Activated B cell treated with CpG ODN at 0.5 μM for 24 hours (primary cell): Measurements from ENCODE around the gene CDC14B. TPM values are rescaled to one million over a fixed set of nuclear protein-coding genes. Genes with fewer than 3 reads are reported as not detected.
"Not testable (repeated sequence)": the region's sequence is repeated elsewhere in the genome, so short reads cannot be mapped to it uniquely, and the experiment has no call there.

Experiments
- ATAC-seq: fragments of 200-7000 bp; cut with Tn5 transposase; one replicate; pipeline ENCODE4 v1.10.0; 2021; ENCODE audit warnings: low read depth, mild to moderate bottlenecking, moderate library complexity
- CTCF ChIA-PET: fragments of 350-600 bp; sonication (Branson Sonifier 250); formaldehyde crosslinking; loops from one replicate; lab custom pipeline; 2021; ENCODE audit warnings: antibody characterized with exemption; lab: Charles Lee
- POLR2A ChIA-PET: fragments of 350-600 bp; sonication (Branson Sonifier 250); formaldehyde crosslinking; loops from one replicate; lab custom pipeline; 2021; ENCODE audit warnings: antibody characterized with exemption; lab: Charles Lee
- DNase-seq: peaks from one replicate; pipeline ENCODE4 v3.0.0; 2022
- H3K27ac Mint-ChIP-seq: one replicate; pipeline ENCODE4 v1.8.0; 2020; ENCODE audit warnings: mixed read lengths
- H3K27me3 Mint-ChIP-seq: one replicate; pipeline ENCODE4 v1.8.0; 2021; ENCODE audit warnings: mixed read lengths
- H3K36me3 Mint-ChIP-seq: one replicate; pipeline ENCODE4 v1.8.0; 2021; ENCODE audit warnings: low read depth, mixed read lengths
- H3K4me1 Mint-ChIP-seq: one replicate; pipeline ENCODE4 v1.8.0; 2021; ENCODE audit warnings: mixed read lengths
- H3K4me3 Mint-ChIP-seq: one replicate; pipeline ENCODE4 v1.8.0; 2020; ENCODE audit warnings: mild to moderate bottlenecking, mixed read lengths
- H3K9me3 Mint-ChIP-seq: one replicate; pipeline ENCODE4 v1.8.0; 2020; ENCODE audit warnings: mixed read lengths
- intact Hi-C: fragments of 100-400 bp; cut with micrococcal nuclease; formaldehyde crosslinking; loops from one replicate; pipeline ENCODE4 v1.15.1; 2024
- total RNA-seq: library from RNA; stranded (reverse); gene quantifications from 2 replicates; pipeline ENCODE4 v1.2.3, GENCODE V29; 2022
- TF ChIP-seq, protein P1 (sequence below): fragments of 200-600 bp; IDR thresholded peaks from one replicate; pipeline ENCODE4 v1.8.0; 2022; ENCODE audit warnings: antibody characterized with exemption, mild to moderate bottlenecking

Gene CDC14B
- total RNA-seq, 1 donor from 2014 or later = 2.5 TPM

DNA sequence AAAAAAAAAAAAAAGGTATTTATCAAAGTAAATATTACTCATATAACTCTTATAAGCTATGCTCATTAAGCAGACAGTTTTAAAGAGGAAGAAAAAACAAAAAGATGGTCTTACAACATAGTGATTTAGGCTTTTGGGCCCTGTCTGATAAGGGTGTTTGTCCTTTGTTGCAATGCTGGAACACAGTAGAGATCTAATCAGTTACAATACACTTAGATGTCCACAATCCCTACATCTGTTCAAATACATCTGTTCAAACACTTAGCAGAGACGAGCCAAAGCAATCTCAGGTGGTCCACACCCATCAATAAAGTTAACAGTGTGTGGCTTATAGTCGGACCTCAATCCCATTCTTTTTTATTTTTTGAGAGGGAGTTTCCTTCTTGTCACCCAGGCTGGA lies 24.5 kb upstream of the CDC14B start:
- H3K4me3 Mint-ChIP-seq = no peak overlapping the region
- ATAC-seq = no peak
- no peak for DNase-seq
- no peak overlapping the region for H3K27ac Mint-ChIP-seq
- TF ChIP-seq, protein P1, sequence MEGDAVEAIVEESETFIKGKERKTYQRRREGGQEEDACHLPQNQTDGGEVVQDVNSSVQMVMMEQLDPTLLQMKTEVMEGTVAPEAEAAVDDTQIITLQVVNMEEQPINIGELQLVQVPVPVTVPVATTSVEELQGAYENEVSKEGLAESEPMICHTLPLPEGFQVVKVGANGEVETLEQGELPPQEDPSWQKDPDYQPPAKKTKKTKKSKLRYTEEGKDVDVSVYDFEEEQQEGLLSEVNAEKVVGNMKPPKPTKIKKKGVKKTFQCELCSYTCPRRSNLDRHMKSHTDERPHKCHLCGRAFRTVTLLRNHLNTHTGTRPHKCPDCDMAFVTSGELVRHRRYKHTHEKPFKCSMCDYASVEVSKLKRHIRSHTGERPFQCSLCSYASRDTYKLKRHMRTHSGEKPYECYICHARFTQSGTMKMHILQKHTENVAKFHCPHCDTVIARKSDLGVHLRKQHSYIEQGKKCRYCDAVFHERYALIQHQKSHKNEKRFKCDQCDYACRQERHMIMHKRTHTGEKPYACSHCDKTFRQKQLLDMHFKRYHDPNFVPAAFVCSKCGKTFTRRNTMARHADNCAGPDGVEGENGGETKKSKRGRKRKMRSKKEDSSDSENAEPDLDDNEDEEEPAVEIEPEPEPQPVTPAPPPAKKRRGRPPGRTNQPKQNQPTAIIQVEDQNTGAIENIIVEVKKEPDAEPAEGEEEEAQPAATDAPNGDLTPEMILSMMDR = no peak
- H3K9me3 Mint-ChIP-seq = no peaks in the 10 kb centered on the region
- intact Hi-C loops = no loop called here
- no peaks in the 10 kb centered on the region for H3K27me3 Mint-ChIP-seq
- H3K36me3 Mint-ChIP-seq = peaks cover 53% of the 10 kb centered on the region
- CTCF ChIA-PET = no interaction called here
- H3K4me1 Mint-ChIP-seq = peaks cover 5% of the 10 kb centered on the region
- POLR2A ChIA-PET = no interaction called here

DNA sequence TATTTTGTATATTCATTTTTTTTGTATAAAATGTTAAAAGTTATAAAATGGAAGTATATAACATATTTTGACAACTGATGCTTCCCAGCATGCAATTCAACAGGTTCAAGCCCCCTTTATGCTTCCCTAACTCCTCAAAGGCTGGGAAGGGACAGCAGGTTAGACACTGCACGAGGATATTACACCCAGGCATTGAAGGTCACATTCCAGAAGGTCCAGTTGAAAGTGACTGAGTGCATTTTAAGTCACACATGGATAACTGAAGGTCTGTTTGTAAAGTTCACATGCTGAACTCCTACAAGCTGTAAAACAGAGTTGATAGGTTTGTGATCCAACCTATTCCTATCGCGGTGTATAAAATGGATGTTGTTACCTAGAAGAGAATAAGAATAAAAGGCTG lies 21.9 kb upstream of the CDC14B start:
- no peak overlapping the region for H3K27ac Mint-ChIP-seq
- peaks cover 4% of the 10 kb centered on the region for H3K27me3 Mint-ChIP-seq
- H3K4me1 Mint-ChIP-seq = peaks cover 5% of the 10 kb centered on the region
- no peak for DNase-seq
- no peak overlapping the region for H3K4me3 Mint-ChIP-seq
- ChIA-PET POLR2A (no interaction called here), CTCF (interaction anchor here (0.6 kb wide), 1 partner anchor 321 kb away, joined by 3 read pairs; no protein-coding TSS in a partner anchor)
- H3K9me3 Mint-ChIP-seq = no peaks in the 10 kb centered on the region
- intact Hi-C loops = no loop called here
- ATAC-seq = no peak
- TF ChIP-seq, protein P1 = no peak
- H3K36me3 Mint-ChIP-seq = peaks cover 35% of the 10 kb centered on the region

DNA sequence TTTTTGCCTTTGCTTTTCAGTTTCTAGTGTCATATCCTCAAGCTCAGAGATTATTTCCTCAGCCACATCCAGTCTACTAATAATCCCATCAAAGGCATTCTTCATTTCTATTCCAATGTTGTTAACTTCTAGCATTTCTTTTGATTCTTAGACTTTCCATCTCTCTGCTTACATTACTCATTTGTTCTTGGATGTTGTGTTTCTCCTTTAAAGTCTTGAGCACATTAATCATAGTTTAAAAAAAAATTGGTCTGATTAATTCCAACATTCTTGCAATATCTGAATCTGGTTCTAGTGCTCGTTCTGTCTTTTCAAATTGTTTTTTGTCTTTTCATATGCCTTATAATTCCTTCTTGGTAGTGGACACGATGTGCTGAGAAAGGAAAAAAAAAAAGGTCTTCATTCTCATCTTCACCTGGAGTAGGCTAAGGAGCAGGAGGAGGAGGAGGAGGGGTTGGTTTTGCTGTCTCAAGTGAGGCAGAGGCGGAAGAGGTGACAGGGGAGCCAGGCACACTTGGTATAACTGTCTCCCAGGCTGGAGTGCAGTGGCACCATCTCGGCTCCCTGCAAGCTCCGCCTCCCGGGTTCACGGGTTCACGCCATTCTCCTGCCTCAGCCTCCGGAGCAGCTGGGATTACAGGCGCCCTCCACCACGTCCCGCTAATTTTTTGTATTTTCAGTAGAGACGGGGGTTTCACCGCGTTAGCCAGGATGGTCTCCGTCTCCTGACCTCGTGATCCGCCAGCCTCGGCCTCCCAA lies 19.1 kb upstream of the CDC14B start:
- Mint-ChIP-seq H3K4me3 (no peak overlapping the region), H3K27ac (no peak overlapping the region), H3K9me3 (no peaks in the 10 kb centered on the region), H3K36me3 (peaks cover 18% of the 10 kb centered on the region), H3K4me1 (no peaks in the 10 kb centered on the region), H3K27me3 (peaks cover 9% of the 10 kb centered on the region)
- intact Hi-C loops = no loop called here
- no peak for ATAC-seq
- TF ChIP-seq, protein P1 = no peak
- POLR2A ChIA-PET = no interaction called here
- DNase-seq = no peak
- CTCF ChIA-PET = no interaction called here

- ChIA-PET CTCF (no interaction called here), POLR2A (no interaction called here)
- H3K4me3 Mint-ChIP-seq = no peak overlapping the region
- DNase-seq = no peak
- peaks cover 5% of the 10 kb centered on the region for H3K36me3 Mint-ChIP-seq
- H3K4me1 Mint-ChIP-seq = no peaks in the 10 kb centered on the region
- intact Hi-C loops = no loop called here
- no peaks in the 10 kb centered on the region for H3K9me3 Mint-ChIP-seq
- no peak for ATAC-seq
- TF ChIP-seq, protein P1 = no peak
- H3K27me3 Mint-ChIP-seq = peaks cover 17% of the 10 kb centered on the region
- H3K27ac Mint-ChIP-seq = no peak overlapping the region
Observed at GRCh38 chr9:96636368-96636767, 16.7 kb upstream of the CDC14B start.

DNA sequence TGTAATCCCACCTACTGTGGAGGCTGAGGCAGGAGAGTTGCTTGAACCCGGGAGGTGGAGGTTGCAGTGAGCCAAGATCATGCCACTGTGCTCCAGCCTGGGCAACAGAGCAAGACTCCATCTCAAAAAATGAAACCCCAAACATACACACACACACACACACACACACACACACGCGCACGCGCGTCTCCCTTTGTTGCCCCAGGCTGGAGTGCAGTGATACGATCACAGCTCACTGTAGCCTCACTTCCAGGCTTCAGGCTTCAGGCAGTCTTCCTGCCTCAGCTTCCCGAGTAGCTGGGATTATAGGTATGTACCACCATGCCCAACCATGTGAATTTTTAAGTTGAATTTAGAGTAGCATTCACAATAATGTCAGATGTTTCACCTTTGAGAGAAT lies 13.9 kb upstream of the CDC14B start:
- POLR2A ChIA-PET, CTCF ChIA-PET, H3K27ac Mint-ChIP-seq, DNase-seq, H3K4me3 Mint-ChIP-seq, ATAC-seq, H3K9me3 Mint-ChIP-seq, H3K36me3 Mint-ChIP-seq, H3K4me1 Mint-ChIP-seq, intact Hi-C loops: not testable (repeated sequence)
- peaks cover 21% of the 10 kb centered on the region for H3K27me3 Mint-ChIP-seq

GRCh38 chr9:96626912-96627311 lies 7.3 kb upstream of the CDC14B start:
- no peak for ATAC-seq
- H3K4me1 Mint-ChIP-seq = no peaks in the 10 kb centered on the region
- no peak overlapping the region for H3K4me3 Mint-ChIP-seq
- no peak overlapping the region for H3K27ac Mint-ChIP-seq
- DNase-seq = no peak
- POLR2A ChIA-PET = no interaction called here
- CTCF ChIA-PET = no interaction called here
- no peaks in the 10 kb centered on the region for H3K36me3 Mint-ChIP-seq
- intact Hi-C loops = no loop called here
- no peaks in the 10 kb centered on the region for H3K9me3 Mint-ChIP-seq
- TF ChIP-seq, protein P1 = no peak
- H3K27me3 Mint-ChIP-seq = peaks cover 21% of the 10 kb centered on the region
